GM23338 (cell line): ENCODE results near the gene FGF9.

ENCODE experiments used
- CTCF ChIP-seq, 2 experiments: fragments of 200-600 bp in 1 of 2; sonication (generic) in 1 of 2; conservative IDR thresholded peaks; 2 replicates each; pipeline versions ENCODE4 v1.5.1 to v1.6.1; 2016 to 2017; ENCODE audit warnings: antibody characterized with exemption in 2 of 2, low read depth in 2 of 2, mild to moderate bottlenecking in 2 of 2, moderate library complexity in 1 of 2
- EZH2 ChIP-seq: fragments of 200-600 bp; sonication (generic); IDR thresholded peaks from one replicate; pipeline ENCODE4 v1.8.0; 2017; ENCODE audit warnings: antibody characterized with exemption, mild to moderate bottlenecking, low read depth; ENCODE audit not compliant: unreplicated experiment
- EZH2phosphoT487 ChIP-seq: fragments of 200-600 bp; sonication (generic); IDR thresholded peaks from one replicate; pipeline ENCODE4 v1.8.1; 2018; ENCODE audit warnings: antibody characterized with exemption; ENCODE audit not compliant: unreplicated experiment
- REST ChIP-seq: IDR thresholded peaks from one replicate; pipeline ENCODE4 v1.6.1; 2018; ENCODE audit warnings: antibody characterized with exemption; ENCODE audit not compliant: unreplicated experiment
- STAT1 ChIP-seq: IDR thresholded peaks from one replicate; pipeline ENCODE4 v1.6.1; 2016; ENCODE audit warnings: antibody characterized with exemption; ENCODE audit not compliant: unreplicated experiment

- no peak for TF ChIP-seq CTCF (conservative IDR thresholded peaks at IDR 0.05; ENCODE audit: low read depth in 2 of 2)
- no peak for TF ChIP-seq STAT1
- no peak for TF ChIP-seq REST
- TF ChIP-seq EZH2: no peak
- no peak for TF ChIP-seq EZH2phosphoT487
Observed at GRCh38 chr13:21730186-21730880, 59.5 kb downstream of the FGF9 start.
